HCT116 (cell line): ENCODE results near the gene GLOD5. TPM values are rescaled to one million over a fixed set of nuclear protein-coding genes. Genes with fewer than 3 reads are reported as not detected.

Experiments
- ATAC-seq: fragments of 200-7000 bp; cut with Tn5 transposase; 2 replicates; pipeline ENCODE4 v1.9.1; 2020; ENCODE audit warnings: mild to moderate bottlenecking, moderate library complexity
- BruUV-seq: library from RNA; stranded (reverse); fragments of 400-500 nt; replicated peaks from 2 replicates; lab custom pipeline; 2021; lab: Mats Ljungman, UMichigan
- CTCF ChIA-PET: fragments of 300-600 bp; sonication (Branson Sonifier 250); formaldehyde crosslinking; loops from one replicate; lab custom pipeline; 2021; ENCODE audit warnings: antibody characterized with exemption; lab: Charles Lee
- POLR2A ChIA-PET: fragments of 300-600, 350-600 bp; sonication (Branson Sonifier 250); formaldehyde crosslinking; loops from one replicate; lab custom pipeline; 2021; ENCODE audit warnings: antibody characterized with exemption; lab: Charles Lee
- RAD21 ChIA-PET, 2 experiments: fragments of 300-600 bp; sonication (Branson Sonifier 250); formaldehyde crosslinking; loops; one replicate each; lab custom pipeline; 2023; ENCODE audit warnings: low total read pairs in 2 of 2; ENCODE audit not compliant: uncharacterized antibody in 2 of 2, unreplicated experiment in 2 of 2, low non-redundant PET in 1 of 2; lab: Charles Lee
- DNase-seq: peaks from one replicate; pipeline ENCODE4 v3.0.0-alpha.2; 2010; ENCODE audit warnings: low read depth, low spot score
- H2AFZ ChIP-seq: fragments of 200-600 bp; shearing (Covaris generic), sonication (generic); 2 replicates; pipeline ENCODE4 v1.6.1; 2017; ENCODE audit warnings: low read depth, mixed run types, mixed read lengths, antibody characterized with exemption, low read length; ENCODE audit not compliant: poor library complexity, severe bottlenecking
- H3K27ac ChIP-seq: 2 replicates; pipeline ENCODE4 v1.5.1; 2012; ENCODE audit warnings: low read depth, low read length
- H3K27me3 ChIP-seq: fragments of 200-600 bp; sonication (generic); 2 replicates; pipeline ENCODE4 v1.6.1; 2016; ENCODE audit warnings: mixed run types, low read length, mixed read lengths; ENCODE audit not compliant: insufficient read depth
- H3K36me3 ChIP-seq, 2 experiments: fragments of 200-500 bp in 1 of 2; fragments of 200-600 bp in 1 of 2; sonication (Bioruptor generic) in 1 of 2; sonication (generic) in 1 of 2; 2 replicates each; pipeline versions ENCODE4 v1.5.1 to v1.6.1; 2014 to 2016; ENCODE audit warnings: low read length in 2 of 2, inconsistent platforms in 1 of 2, mixed read lengths in 1 of 2, mixed run types in 1 of 2; ENCODE audit not compliant: insufficient read depth in 2 of 2, control insufficient read depth in 1 of 2
- H3K4me1 ChIP-seq, 2 experiments: fragments of 200-600 bp in 1 of 2; sonication (generic) in 1 of 2; 2 replicates each; pipeline versions ENCODE4 v1.5.1 to v1.6.1; 2012 to 2017; ENCODE audit warnings: low read length in 2 of 2, inconsistent platforms in 1 of 2, mild to moderate bottlenecking in 1 of 2, mixed read lengths in 1 of 2, mixed run types in 1 of 2, moderate library complexity in 1 of 2; ENCODE audit not compliant: insufficient read depth in 2 of 2, control insufficient read depth in 1 of 2
- H3K4me2 ChIP-seq: fragments of 200-600 bp; sonication (generic); 2 replicates; pipeline ENCODE4 v1.6.1; 2017; ENCODE audit warnings: mixed run types, low read length, mixed read lengths
- H3K4me3 ChIP-seq, 2 experiments: fragments of 200-600 bp in 1 of 2; sonication (generic) in 1 of 2; replicated peaks in 1 of 2; 2 replicates each; pipeline ENCODE4 v1.5.1; 2011 to 2016; ENCODE audit warnings: low read length in 2 of 2, control low read depth in 1 of 2, low read depth in 1 of 2, mild to moderate bottlenecking in 1 of 2, mixed read lengths in 1 of 2, mixed run types in 1 of 2
- H3K79me2 ChIP-seq: fragments of 200-600 bp; sonication (generic); 2 replicates; pipeline ENCODE4 v1.6.1; 2017; ENCODE audit warnings: mild to moderate bottlenecking, mixed run types, low read length, moderate library complexity, mixed read lengths; ENCODE audit not compliant: insufficient read depth
- H3K9ac ChIP-seq: fragments of 200-600 bp; sonication (generic); 2 replicates; pipeline ENCODE4 v1.6.1; 2016; ENCODE audit warnings: low read length, mixed read lengths
- H3K9me2 ChIP-seq: fragments of 200-600 bp; sonication (generic), shearing (Covaris generic); 2 replicates; pipeline ENCODE4 v1.6.1; 2017; ENCODE audit warnings: mixed run types, mild to moderate bottlenecking, moderate library complexity; ENCODE audit not compliant: insufficient read depth
- H3K9me3 ChIP-seq, 2 experiments: fragments of 200-500 bp in 1 of 2; fragments of 200-600 bp in 1 of 2; sonication (Bioruptor generic) in 1 of 2; sonication (generic) in 1 of 2; 2 replicates each; pipeline ENCODE4 v1.6.1; 2014 to 2017; ENCODE audit warnings: low read length in 2 of 2, mixed read lengths in 2 of 2, inconsistent platforms in 1 of 2, low read depth in 1 of 2, mild to moderate bottlenecking in 1 of 2, mixed run types in 1 of 2, moderate library complexity in 1 of 2; ENCODE audit not compliant: control insufficient read depth in 1 of 2, insufficient read depth in 1 of 2
- H4K20me1 ChIP-seq: fragments of 200-600 bp; sonication (generic), shearing (Covaris generic); 2 replicates; pipeline ENCODE4 v1.6.1; 2017; ENCODE audit warnings: mixed run types, mild to moderate bottlenecking, moderate library complexity; ENCODE audit not compliant: insufficient read depth
- EGR1 ChIP-seq: IDR thresholded peaks from 2 replicates; pipeline ENCODE4 v1.6.1; 2012; ENCODE audit warnings: low read depth
- EZH2 ChIP-seq: fragments of 200-600 bp; sonication (generic); IDR thresholded peaks from 2 replicates; pipeline ENCODE4 v1.6.1; 2017; ENCODE audit warnings: antibody characterized with exemption, mixed run types
- EZH2phosphoT487 ChIP-seq: fragments of 200-600 bp; IDR thresholded peaks from 2 replicates; pipeline ENCODE4 v1.6.1; 2018; ENCODE audit warnings: antibody characterized with exemption, borderline replicate concordance
- FOSL1 ChIP-seq: IDR thresholded peaks from 2 replicates; pipeline ENCODE4 v1.6.1; 2012; ENCODE audit warnings: low read depth
- POLR2AphosphoS5 ChIP-seq: IDR thresholded peaks from 2 replicates; pipeline ENCODE4 v1.6.1; 2011; ENCODE audit warnings: mild to moderate bottlenecking, low read depth, low read length, moderate library complexity
- RAD21 ChIP-seq: IDR thresholded peaks from 2 replicates; pipeline ENCODE4 v1.6.1; 2012; ENCODE audit warnings: low read depth, mild to moderate bottlenecking
- SP1 ChIP-seq: IDR thresholded peaks from 2 replicates; pipeline ENCODE4 v1.6.1; 2012; ENCODE audit warnings: low read depth
- ZNF274 ChIP-seq: fragments of 200-500 bp; sonication (Bioruptor generic); IDR thresholded peaks from 2 replicates; pipeline ENCODE4 v1.6.1; 2014; ENCODE audit warnings: mild to moderate bottlenecking, low read depth, low read length, inconsistent platforms
- intact Hi-C: fragments of 100-400 bp; cut with micrococcal nuclease; formaldehyde crosslinking; loops from 2 replicates; pipeline ENCODE4 v1.10.0; 2022
- total RNA-seq: library from RNA; stranded (reverse); gene quantifications from one replicate; pipeline ENCODE4 v1.2.1, GENCODE V29; 2021; ENCODE audit not compliant: unreplicated experiment
- TF ChIP-seq, protein P1 (sequence below): IDR thresholded peaks from 2 replicates; pipeline ENCODE4 v1.6.1; 2012
- TF ChIP-seq, protein P2 (sequence below), 3 experiments: fragments of 200-600 bp in 1 of 3; sonication (generic) in 1 of 3; IDR thresholded peaks in 2 of 3; conservative IDR thresholded peaks in 1 of 3; 2 replicates each; pipeline ENCODE4 v1.5.1; 2012 to 2017; ENCODE audit warnings: low read depth in 2 of 3, low read length in 2 of 3, antibody characterized with exemption in 1 of 3, borderline replicate concordance in 1 of 3, control low read depth in 1 of 3, mild to moderate bottlenecking in 1 of 3, mixed read lengths in 1 of 3, mixed run types in 1 of 3, moderate library complexity in 1 of 3; ENCODE audit not compliant: insufficient read depth in 1 of 3
- TF ChIP-seq, protein P3 (sequence below): IDR thresholded peaks from 2 replicates; pipeline ENCODE4 v1.6.1; 2011; ENCODE audit warnings: mild to moderate bottlenecking, low read length, moderate library complexity; ENCODE audit not compliant: insufficient replicate concordance; ENCODE audit errors: extremely low read depth

Gene GLOD5
- total RNA-seq, 1 experiment from 2014 or later, result not detected

DNA sequence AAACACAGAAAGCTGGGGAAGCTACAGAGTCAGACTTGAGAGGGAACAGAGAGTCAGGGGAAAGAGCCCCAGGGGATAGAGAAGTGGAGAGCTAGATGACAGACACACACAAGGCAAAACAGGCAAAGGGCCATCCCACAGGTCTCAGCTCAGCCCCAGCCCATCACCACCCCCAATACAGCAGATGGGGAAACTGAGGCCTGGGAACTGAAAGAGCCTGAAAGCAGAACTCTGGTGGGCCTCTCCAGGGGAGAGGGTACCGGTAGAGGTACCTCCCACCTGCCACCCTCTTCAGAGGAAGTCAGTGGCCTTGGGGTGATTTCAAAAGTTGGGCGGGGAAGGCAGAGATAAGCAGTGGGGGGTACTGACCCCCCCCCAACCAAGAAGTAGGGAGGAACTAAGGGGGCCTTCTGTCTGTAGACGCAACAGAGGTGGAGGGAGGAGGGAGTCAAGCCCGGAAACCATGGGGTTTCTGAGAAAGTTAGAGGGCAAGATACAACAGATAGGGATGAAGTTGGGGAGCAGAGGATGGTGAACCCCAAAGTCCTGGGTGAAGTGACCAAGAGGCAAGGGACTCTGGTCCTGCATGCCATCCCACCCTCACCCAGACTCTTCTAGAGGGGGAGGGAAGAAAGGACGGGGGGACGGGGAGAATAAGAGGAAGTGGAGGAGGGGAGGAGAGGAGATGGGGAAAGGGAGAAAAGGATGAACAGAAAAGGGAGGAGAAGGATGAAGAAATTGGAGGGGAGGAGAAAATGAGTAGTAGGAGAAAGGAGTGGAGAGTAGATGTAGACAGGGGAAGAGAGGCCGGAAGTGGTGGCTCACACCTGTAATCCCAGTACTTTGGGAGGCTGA is 28.0 kb downstream of the GLOD5 start:
- Histone ChIP-seq H3K9ac (no peak overlapping the region), H3K27ac (no peak overlapping the region), H4K20me1 (no peaks in the 10 kb centered on the region), H3K9me3 (no peaks in the 10 kb centered on the region), H3K27me3 (no peaks in the 10 kb centered on the region), H3K4me3 (no peak overlapping the region), H3K9me2 (no peaks in the 10 kb centered on the region), H3K4me1 (peaks cover under 1 to 4% of the 10 kb centered on the region in 2 experiments; a peak in 3 of 4 replicates), H3K4me2 (no peak overlapping the region), H3K79me2 (no peaks in the 10 kb centered on the region), H2AFZ (no peak overlapping the region), H3K36me3 (no peaks in the 10 kb centered on the region)
- ChIA-PET RAD21 (no interaction called here), CTCF (no interaction called here), POLR2A (no interaction called here)
- ATAC-seq (no peak), DNase-seq (no peak)
- TF ChIP-seq, protein P1, sequence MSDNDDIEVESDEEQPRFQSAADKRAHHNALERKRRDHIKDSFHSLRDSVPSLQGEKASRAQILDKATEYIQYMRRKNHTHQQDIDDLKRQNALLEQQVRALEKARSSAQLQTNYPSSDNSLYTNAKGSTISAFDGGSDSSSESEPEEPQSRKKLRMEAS, result no peak
- TF ChIP-seq RAD21 (no peak), EZH2phosphoT487 (no peak)
- TF ChIP-seq, protein P2, sequence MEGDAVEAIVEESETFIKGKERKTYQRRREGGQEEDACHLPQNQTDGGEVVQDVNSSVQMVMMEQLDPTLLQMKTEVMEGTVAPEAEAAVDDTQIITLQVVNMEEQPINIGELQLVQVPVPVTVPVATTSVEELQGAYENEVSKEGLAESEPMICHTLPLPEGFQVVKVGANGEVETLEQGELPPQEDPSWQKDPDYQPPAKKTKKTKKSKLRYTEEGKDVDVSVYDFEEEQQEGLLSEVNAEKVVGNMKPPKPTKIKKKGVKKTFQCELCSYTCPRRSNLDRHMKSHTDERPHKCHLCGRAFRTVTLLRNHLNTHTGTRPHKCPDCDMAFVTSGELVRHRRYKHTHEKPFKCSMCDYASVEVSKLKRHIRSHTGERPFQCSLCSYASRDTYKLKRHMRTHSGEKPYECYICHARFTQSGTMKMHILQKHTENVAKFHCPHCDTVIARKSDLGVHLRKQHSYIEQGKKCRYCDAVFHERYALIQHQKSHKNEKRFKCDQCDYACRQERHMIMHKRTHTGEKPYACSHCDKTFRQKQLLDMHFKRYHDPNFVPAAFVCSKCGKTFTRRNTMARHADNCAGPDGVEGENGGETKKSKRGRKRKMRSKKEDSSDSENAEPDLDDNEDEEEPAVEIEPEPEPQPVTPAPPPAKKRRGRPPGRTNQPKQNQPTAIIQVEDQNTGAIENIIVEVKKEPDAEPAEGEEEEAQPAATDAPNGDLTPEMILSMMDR (IDR thresholded peaks at IDR 0.05 in 2 of 3, conservative IDR thresholded peaks at IDR 0.05 in 1 of 3; ENCODE audit: borderline replicate concordance in 1 of 3, insufficient read depth in 1 of 3, low read depth in 2 of 3, low read length in 2 of 3), result no peak
- intact Hi-C loops, result no loop called here
- BruUV-seq, result no TSS peak

DNA sequence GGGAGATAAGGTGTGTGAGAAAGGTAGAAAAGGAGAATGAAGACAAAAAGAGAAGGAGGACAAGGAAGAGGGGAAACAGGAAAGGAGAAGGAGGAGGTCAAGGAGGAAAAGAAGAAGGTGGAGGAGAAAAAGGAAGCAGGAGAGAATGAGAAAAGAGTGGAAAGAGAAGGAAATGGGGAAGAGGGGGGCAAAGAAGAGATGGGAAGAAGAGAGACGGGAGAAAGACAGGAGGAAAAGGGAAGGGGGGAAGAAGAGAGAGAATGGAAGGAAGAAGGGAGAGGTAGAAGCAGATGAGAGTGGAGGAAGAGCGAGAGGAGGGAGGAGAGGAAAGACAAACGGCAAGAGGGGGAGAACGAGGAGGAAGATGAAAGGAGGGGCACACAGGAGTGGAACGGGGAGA is 28.9 kb downstream of the GLOD5 start:
- H3K27ac ChIP-seq, result no peak overlapping the region
- peaks cover 9 to 13% of the 10 kb centered on the region in 2 experiments for H3K4me1 ChIP-seq
- no TSS peak for BruUV-seq
- ATAC-seq, result no peak
- no peak overlapping the region for H3K4me3 ChIP-seq
- no peak for TF ChIP-seq EGR1
- no peak for TF ChIP-seq FOSL1
- no peak for TF ChIP-seq SP1
- TF ChIP-seq POLR2AphosphoS5, result no peak
- TF ChIP-seq EZH2, result no peak
- no peak for TF ChIP-seq EZH2phosphoT487
- TF ChIP-seq, protein P3, sequence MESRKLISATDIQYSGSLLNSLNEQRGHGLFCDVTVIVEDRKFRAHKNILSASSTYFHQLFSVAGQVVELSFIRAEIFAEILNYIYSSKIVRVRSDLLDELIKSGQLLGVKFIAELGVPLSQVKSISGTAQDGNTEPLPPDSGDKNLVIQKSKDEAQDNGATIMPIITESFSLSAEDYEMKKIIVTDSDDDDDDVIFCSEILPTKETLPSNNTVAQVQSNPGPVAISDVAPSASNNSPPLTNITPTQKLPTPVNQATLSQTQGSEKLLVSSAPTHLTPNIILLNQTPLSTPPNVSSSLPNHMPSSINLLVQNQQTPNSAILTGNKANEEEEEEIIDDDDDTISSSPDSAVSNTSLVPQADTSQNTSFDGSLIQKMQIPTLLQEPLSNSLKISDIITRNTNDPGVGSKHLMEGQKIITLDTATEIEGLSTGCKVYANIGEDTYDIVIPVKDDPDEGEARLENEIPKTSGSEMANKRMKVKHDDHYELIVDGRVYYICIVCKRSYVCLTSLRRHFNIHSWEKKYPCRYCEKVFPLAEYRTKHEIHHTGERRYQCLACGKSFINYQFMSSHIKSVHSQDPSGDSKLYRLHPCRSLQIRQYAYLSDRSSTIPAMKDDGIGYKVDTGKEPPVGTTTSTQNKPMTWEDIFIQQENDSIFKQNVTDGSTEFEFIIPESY, result no peak
- TF ChIP-seq ZNF274, result no peak
- intact Hi-C loops, result no loop called here
- no peak for DNase-seq
- H3K27me3 ChIP-seq, result no peaks in the 10 kb centered on the region
- no peaks in the 10 kb centered on the region for H3K9me2 ChIP-seq
- H3K79me2 ChIP-seq, result no peaks in the 10 kb centered on the region
- H3K4me2 ChIP-seq, result no peak overlapping the region
- ChIA-PET POLR2A (no interaction called here), RAD21 (no interaction called here), CTCF (no interaction called here)
- no peak overlapping the region for H2AFZ ChIP-seq
- no peak overlapping the region for H3K9ac ChIP-seq
- no peaks in the 10 kb centered on the region for H3K36me3 ChIP-seq
- no peaks in the 10 kb centered on the region for H3K9me3 ChIP-seq
- H4K20me1 ChIP-seq, result no peaks in the 10 kb centered on the region
